Esophagus squamous epithelium (tissue), 5 donors: ENCODE measurements around the gene SRGAP3. TPM values are rescaled to one million over a fixed set of nuclear protein-coding genes. Genes with fewer than 3 reads are reported as not detected.

ENCODE experiments used
- DNase-seq: peaks from one replicate; lab custom pipeline; 2025; lab: John Stamatoyannopoulos, UW
- H3K27ac ChIP-seq, 4 donors: fragments of 200-600 bp; sonication (generic); one replicate each; pipeline ENCODE4 v1.5.1; 2016 to 2019; ENCODE audit warnings: mild to moderate bottlenecking in 1 of 4
- H3K27me3 ChIP-seq, 4 donors: fragments of 200-600 bp; sonication (generic); 1 replicate in 3 of 4; 2 replicates in 1 of 4; pipeline versions ENCODE4 v1.5.1 to v1.6.0; 2017 to 2021; ENCODE audit warnings: antibody characterized with exemption in 1 of 4
- H3K36me3 ChIP-seq, 3 donors: fragments of 200-600 bp; sonication (generic); one replicate each; pipeline ENCODE4 v1.5.1; 2016 to 2019
- H3K4me1 ChIP-seq, 3 donors: fragments of 200-600 bp; sonication (generic); one replicate each; pipeline ENCODE4 v1.5.1; 2017 to 2019
- H3K4me3 ChIP-seq, 4 donors: fragments of 200-600 bp; sonication (generic); 1 replicate in 3 of 4; 2 replicates in 1 of 4; pipeline ENCODE4 v1.5.1; 2016 to 2019; ENCODE audit warnings: mild to moderate bottlenecking in 2 of 4, moderate library complexity in 1 of 4
- H3K9me3 ChIP-seq, 3 donors: fragments of 200-600 bp; sonication (generic); one replicate each; pipeline ENCODE4 v1.5.1; 2016 to 2019
- CTCF ChIP-seq, 6 experiments: fragments of 450-650 bp in 4 of 6; fragments of 200-600 bp in 2 of 6; sonication (generic) in 2 of 6; IDR thresholded peaks; one replicate each; pipeline ENCODE4 v1.5.1; 2016 to 2019; ENCODE audit warnings: antibody characterized with exemption in 6 of 6, mild to moderate bottlenecking in 4 of 6, moderate library complexity in 4 of 6
- POLR2A ChIP-seq, 4 donors: fragments of 450-650 bp; IDR thresholded peaks; one replicate each; pipeline ENCODE4 v1.6.1; 2017; ENCODE audit warnings: antibody characterized with exemption in 4 of 4, mild to moderate bottlenecking in 4 of 4, moderate library complexity in 3 of 4
- WGBS, 2 donors: methylation state at CpG; one replicate each; pipeline ENCODE4 v1.1.5; 2018; 5-methylcytosine and 5-hydroxymethylcytosine counted together
- intact Hi-C: fragments of 100-400 bp; cut with DNase I; formaldehyde crosslinking; loops from one replicate; pipeline ENCODE4 v1.15.0; 2022
- total RNA-seq, 4 donors: library from RNA; depleted of rRNA; stranded (reverse); fragments of >200 nt; gene quantifications; one replicate each; pipeline ENCODE4 v1.1.0, GENCODE V29; 2016
- donor health status: DM: yes; HTN: yes; CAD: no.

SRGAP3 gene
- total RNA-seq, 4 donors from 2014 or later, result 4.0 to 15.8 (median 6.6) TPM

GRCh38 chr3:9163289-9163688 lies 86.2 kb downstream of the SRGAP3 start:
- DNase-seq, result no peak
- no peak for TF ChIP-seq POLR2A (IDR thresholded peaks at IDR 0.05)
- TF ChIP-seq CTCF (IDR thresholded peaks at IDR 0.05), result no peak
- WGBS, 2 donors, result 85 to 93% methylated on average over 3 to 9 of the region's 12 CpGs
- Histone ChIP-seq H3K4me1 (peaks cover 6 to 17% (median 9%) of the 10 kb centered on the region in 3 donors), H3K4me3 (no peak overlapping the region), H3K36me3 (no peaks in the 10 kb centered on the region), H3K9me3 (no peaks in the 10 kb centered on the region), H3K27ac (no peak overlapping the region), H3K27me3 (no peaks in the 10 kb centered on the region)
- intact Hi-C loops, result no loop called here

DNA sequence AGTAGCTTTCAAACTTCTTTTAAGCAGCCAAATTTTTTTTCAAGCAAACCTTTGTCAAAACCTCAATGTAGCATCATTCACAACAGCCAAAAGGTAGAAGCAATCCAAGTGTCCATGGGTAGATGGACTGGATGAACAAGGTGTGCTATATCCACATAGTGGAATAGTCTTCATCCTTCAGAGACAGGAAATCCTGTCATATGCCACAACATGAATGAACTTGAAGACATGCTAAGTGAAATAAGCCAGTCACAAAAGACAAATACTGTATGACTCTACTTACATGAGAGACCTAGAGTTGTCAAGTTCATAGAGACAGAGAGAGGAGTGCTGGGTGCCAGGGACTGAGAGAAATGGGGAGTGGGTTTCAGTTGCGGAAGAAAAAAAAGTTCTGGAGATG lies 87.6 kb downstream of the SRGAP3 start:
- Histone ChIP-seq H3K4me3 (no peak overlapping the region), H3K27ac (no peak overlapping the region), H3K4me1 (peaks cover 0 to 8% (median 0%) of the 10 kb centered on the region in 3 donors), H3K9me3 (no peaks in the 10 kb centered on the region), H3K36me3 (no peaks in the 10 kb centered on the region), H3K27me3 (no peaks in the 10 kb centered on the region)
- WGBS, 2 donors, result 92 to 100% methylated on average over 1 of the region's 1 CpG
- intact Hi-C loops, result no loop called here
- TF ChIP-seq CTCF (IDR thresholded peaks at IDR 0.05) (no peak), POLR2A (IDR thresholded peaks at IDR 0.05) (no peak)
- no peak for DNase-seq

DNA sequence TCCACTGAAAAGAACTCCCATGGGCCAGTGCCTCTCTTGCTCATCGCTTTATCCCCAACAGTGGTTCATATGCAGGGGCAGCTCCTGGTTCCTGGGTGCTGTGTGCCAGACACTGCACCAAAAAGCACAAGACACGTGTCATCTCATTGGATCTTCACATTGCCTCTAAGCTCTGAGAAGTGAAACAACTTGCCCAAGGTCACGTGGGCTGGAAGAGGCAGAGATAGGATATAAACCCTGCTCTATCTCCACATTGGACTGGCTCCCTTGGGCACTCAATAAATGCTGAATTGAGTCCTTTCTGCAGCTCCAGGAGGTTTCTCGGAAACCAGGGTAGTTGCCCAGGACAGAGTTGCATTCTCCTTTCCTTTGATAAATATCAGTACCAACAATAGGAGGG lies 88.1 kb downstream of the SRGAP3 start:
- H3K9me3 ChIP-seq, result no peaks in the 10 kb centered on the region
- H3K27me3 ChIP-seq, result no peaks in the 10 kb centered on the region
- H3K4me1 ChIP-seq, result peaks cover 0 to 8% (median 0%) of the 10 kb centered on the region in 3 donors
- H3K4me3 ChIP-seq, result no peak overlapping the region
- intact Hi-C loops, result no loop called here
- no peaks in the 10 kb centered on the region for H3K36me3 ChIP-seq
- WGBS, 2 donors, result 82 to 91% methylated on average over 4 of the region's 4 CpGs
- H3K27ac ChIP-seq, result no peak overlapping the region
- TF ChIP-seq CTCF (IDR thresholded peaks at IDR 0.05), result no peak
- TF ChIP-seq POLR2A (IDR thresholded peaks at IDR 0.05), result no peak
- no peak for DNase-seq

GRCh38 chr3:9158865-9159630 lies 90.4 kb downstream of the SRGAP3 start:
- no peaks in the 10 kb centered on the region for H3K9me3 ChIP-seq
- no peaks in the 10 kb centered on the region for H3K27me3 ChIP-seq
- intact Hi-C loops, result no loop called here
- TF ChIP-seq POLR2A (IDR thresholded peaks at IDR 0.05), result no peak
- no peak for TF ChIP-seq CTCF (IDR thresholded peaks at IDR 0.05)
- no peaks in the 10 kb centered on the region for H3K36me3 ChIP-seq
- H3K4me1 ChIP-seq, result peaks cover 0 to 8% (median 0%) of the 10 kb centered on the region in 3 donors
- H3K4me3 ChIP-seq, result no peak overlapping the region
- WGBS, 2 donors, result 70 to 92% methylated on average over 11 to 12 of the region's 13 CpGs
- H3K27ac ChIP-seq, result no peak overlapping the region
- no peak for DNase-seq

GRCh38 chr3:9157651-9158362 lies 91.6 kb downstream of the SRGAP3 start:
- WGBS, 2 donors, result 66 to 80% methylated on average over 5 of the region's 5 CpGs
- Histone ChIP-seq H3K4me3 (no peak overlapping the region), H3K9me3 (no peaks in the 10 kb centered on the region), H3K36me3 (no peaks in the 10 kb centered on the region), H3K4me1 (peaks cover 0 to 13% (median 0%) of the 10 kb centered on the region in 3 donors), H3K27me3 (no peaks in the 10 kb centered on the region), H3K27ac (no peak overlapping the region)
- no peak for DNase-seq
- TF ChIP-seq POLR2A (IDR thresholded peaks at IDR 0.05) (no peak), CTCF (IDR thresholded peaks at IDR 0.05) (no peak)
- intact Hi-C loops, result no loop called here
